PC-3 (cell line): ENCODE measurements around the gene BMPR1A. TPM values are rescaled to one million over a fixed set of nuclear protein-coding genes. Genes with fewer than 3 reads are reported as not detected.

Source experiments
- ATAC-seq: fragments of 200-7000 bp; cut with Tn5 transposase; 2 replicates; pipeline ENCODE4 v1.9.1; 2020; ENCODE audit warnings: mild to moderate bottlenecking, moderate library complexity
- BruUV-seq: library from RNA; stranded (reverse); fragments of 400-500 nt; replicated peaks from 2 replicates; lab custom pipeline; 2021; lab: Mats Ljungman, UMichigan
- CTCF ChIA-PET: fragments of 300-600 bp; sonication (Branson Sonifier 250); formaldehyde crosslinking; loops from one replicate; lab custom pipeline; 2022; ENCODE audit warnings: antibody characterized with exemption; lab: Charles Lee
- POLR2A ChIA-PET: fragments of 300-600 bp; sonication (Branson Sonifier 250); formaldehyde crosslinking; loops from one replicate; lab custom pipeline; 2022; ENCODE audit warnings: antibody characterized with exemption; ENCODE audit not compliant: unreplicated experiment; lab: Charles Lee
- DNase-seq: peaks from one replicate; pipeline ENCODE4 v3.0.0-alpha.2; 2015
- H2AFZ ChIP-seq: fragments of 300-600 bp; sonication (generic); 2 replicates; pipeline ENCODE4 v1.6.0; 2016; ENCODE audit warnings: antibody characterized with exemption, low read length
- H3F3A ChIP-seq: fragments of 300-600 bp; sonication (generic); one replicate; pipeline ENCODE4 v1.6.0; 2017; ENCODE audit warnings: antibody characterized with exemption, low read length, control low read depth, mild to moderate bottlenecking; ENCODE audit not compliant: unreplicated experiment
- H3K27ac ChIP-seq: fragments of 300-600 bp; sonication (generic); 2 replicates; pipeline ENCODE4 v1.5.1; 2016; ENCODE audit warnings: mild to moderate bottlenecking, low read length
- H3K27me3 ChIP-seq: fragments of 300-600 bp; sonication (generic); 2 replicates; pipeline ENCODE4 v1.6.1; 2016; ENCODE audit warnings: low read length, mixed read lengths
- H3K36me3 ChIP-seq: fragments of 300-600 bp; sonication (generic); 2 replicates; pipeline ENCODE4 v1.6.1; 2016; ENCODE audit warnings: low read depth, mixed run types, low read length, mixed read lengths
- H3K4me1 ChIP-seq: fragments of 300-600 bp; sonication (generic); 2 replicates; pipeline ENCODE4 v1.5.1; 2016; ENCODE audit warnings: low read length; ENCODE audit not compliant: insufficient read depth
- H3K4me2 ChIP-seq: fragments of 300-600 bp; sonication (generic); 2 replicates; pipeline ENCODE4 v1.6.0; 2016; ENCODE audit warnings: low read length
- H3K4me3 ChIP-seq: fragments of 300-600 bp; sonication (generic); 2 replicates; pipeline ENCODE4 v1.5.1; 2016; ENCODE audit warnings: mild to moderate bottlenecking, low read length, mixed read lengths
- H3K79me2 ChIP-seq: fragments of 300-600 bp; sonication (generic); 2 replicates; pipeline ENCODE4 v1.6.1; 2017; ENCODE audit warnings: low read length, mixed read lengths
- H3K9ac ChIP-seq: fragments of 300-600 bp; sonication (generic); 2 replicates; pipeline ENCODE4 v1.6.0; 2016; ENCODE audit warnings: mild to moderate bottlenecking, low read length
- H3K9me2 ChIP-seq: fragments of 300-600 bp; sonication (generic); replicated peaks from 2 replicates; pipeline ENCODE4 v1.6.1; 2016; ENCODE audit warnings: mixed run types, low read length, mixed read lengths
- H3K9me3 ChIP-seq: fragments of 300-600 bp; sonication (generic); 2 replicates; pipeline ENCODE4 v1.6.1; 2016; ENCODE audit warnings: low read length, mixed read lengths
- H4K20me1 ChIP-seq: fragments of 300-600 bp; sonication (generic); 2 replicates; pipeline ENCODE4 v1.6.1; 2016; ENCODE audit warnings: low read length, mixed read lengths
- EZH2 ChIP-seq: fragments of 300-600 bp; sonication (generic); IDR thresholded peaks from one replicate; pipeline ENCODE4 v1.6.1; 2017; ENCODE audit warnings: antibody characterized with exemption, mild to moderate bottlenecking, low read length; ENCODE audit not compliant: unreplicated experiment
- EZH2phosphoT487 ChIP-seq: fragments of 300-600 bp; sonication (generic); IDR thresholded peaks from 2 replicates; pipeline ENCODE4 v1.6.1; 2018; ENCODE audit warnings: mild to moderate bottlenecking, antibody characterized with exemption, low read length, borderline replicate concordance
- intact Hi-C: fragments of 100-400 bp; cut with micrococcal nuclease; formaldehyde crosslinking; loops from 2 replicates; pipeline ENCODE4 v1.9.0; 2023
- total RNA-seq: library from RNA; depleted of rRNA; stranded (reverse); fragments of >200 nt; gene quantifications from 2 replicates; pipeline ENCODE4 v1.2.3, GENCODE V29; 2014
- TF ChIP-seq, protein P1 (sequence below): fragments of 300-600 bp; sonication (generic); conservative IDR thresholded peaks from 2 replicates; pipeline ENCODE4 v1.5.1; 2017; ENCODE audit warnings: antibody characterized with exemption, low read depth, mild to moderate bottlenecking, low read length

Gene BMPR1A
- total RNA-seq, 1 experiment from 2014 or later = 14.5 TPM

DNA sequence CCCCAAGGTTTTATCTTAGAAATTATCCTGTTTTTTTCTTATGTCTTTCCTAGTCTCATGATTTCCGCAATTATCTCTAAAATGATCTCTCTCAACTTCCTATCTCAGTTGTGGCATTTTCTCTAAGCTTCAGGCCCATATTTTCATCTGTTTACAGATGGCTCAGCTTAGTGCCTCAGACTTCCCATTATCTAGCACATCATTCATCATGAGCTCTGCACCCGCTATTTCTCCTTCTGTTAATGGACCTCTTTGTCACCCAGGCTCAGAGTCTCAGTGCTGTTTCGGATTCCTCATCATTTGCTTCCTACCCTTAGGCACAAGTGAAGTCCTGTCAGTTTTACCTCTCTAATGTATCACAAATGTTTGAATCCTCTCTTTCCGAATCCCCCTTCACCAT lies 84.1 kb downstream of the BMPR1A start:
- intact Hi-C loops = no loop called here
- H2AFZ ChIP-seq = no peak overlapping the region
- no peaks in the 10 kb centered on the region for H3K27me3 ChIP-seq
- H3K4me2 ChIP-seq = no peak overlapping the region
- H3K9ac ChIP-seq = no peak overlapping the region
- H3F3A ChIP-seq = no peaks in the 10 kb centered on the region
- H3K4me3 ChIP-seq = no peak overlapping the region
- no peaks in the 10 kb centered on the region for H3K9me2 ChIP-seq
- H3K4me1 ChIP-seq = no peaks in the 10 kb centered on the region; the same call in 1 of the 2 replicates
- no peaks in the 10 kb centered on the region for H3K36me3 ChIP-seq
- H3K27ac ChIP-seq = no peak overlapping the region
- POLR2A ChIA-PET = interaction anchor here (0.5 kb wide), 1 partner anchor 23 kb away, joined by 3 read pairs; no protein-coding TSS in a partner anchor
- no peaks in the 10 kb centered on the region for H3K9me3 ChIP-seq
- CTCF ChIA-PET = no interaction called here
- TSS peak; percentile 7 for BruUV-seq
- no peaks in the 10 kb centered on the region for H3K79me2 ChIP-seq
- ATAC-seq (no peak), DNase-seq (no peak)
- no peak for TF ChIP-seq EZH2
- TF ChIP-seq EZH2phosphoT487 = no peak
- TF ChIP-seq, protein P1, sequence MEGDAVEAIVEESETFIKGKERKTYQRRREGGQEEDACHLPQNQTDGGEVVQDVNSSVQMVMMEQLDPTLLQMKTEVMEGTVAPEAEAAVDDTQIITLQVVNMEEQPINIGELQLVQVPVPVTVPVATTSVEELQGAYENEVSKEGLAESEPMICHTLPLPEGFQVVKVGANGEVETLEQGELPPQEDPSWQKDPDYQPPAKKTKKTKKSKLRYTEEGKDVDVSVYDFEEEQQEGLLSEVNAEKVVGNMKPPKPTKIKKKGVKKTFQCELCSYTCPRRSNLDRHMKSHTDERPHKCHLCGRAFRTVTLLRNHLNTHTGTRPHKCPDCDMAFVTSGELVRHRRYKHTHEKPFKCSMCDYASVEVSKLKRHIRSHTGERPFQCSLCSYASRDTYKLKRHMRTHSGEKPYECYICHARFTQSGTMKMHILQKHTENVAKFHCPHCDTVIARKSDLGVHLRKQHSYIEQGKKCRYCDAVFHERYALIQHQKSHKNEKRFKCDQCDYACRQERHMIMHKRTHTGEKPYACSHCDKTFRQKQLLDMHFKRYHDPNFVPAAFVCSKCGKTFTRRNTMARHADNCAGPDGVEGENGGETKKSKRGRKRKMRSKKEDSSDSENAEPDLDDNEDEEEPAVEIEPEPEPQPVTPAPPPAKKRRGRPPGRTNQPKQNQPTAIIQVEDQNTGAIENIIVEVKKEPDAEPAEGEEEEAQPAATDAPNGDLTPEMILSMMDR = no peak
- H4K20me1 ChIP-seq = no peaks in the 10 kb centered on the region

DNA sequence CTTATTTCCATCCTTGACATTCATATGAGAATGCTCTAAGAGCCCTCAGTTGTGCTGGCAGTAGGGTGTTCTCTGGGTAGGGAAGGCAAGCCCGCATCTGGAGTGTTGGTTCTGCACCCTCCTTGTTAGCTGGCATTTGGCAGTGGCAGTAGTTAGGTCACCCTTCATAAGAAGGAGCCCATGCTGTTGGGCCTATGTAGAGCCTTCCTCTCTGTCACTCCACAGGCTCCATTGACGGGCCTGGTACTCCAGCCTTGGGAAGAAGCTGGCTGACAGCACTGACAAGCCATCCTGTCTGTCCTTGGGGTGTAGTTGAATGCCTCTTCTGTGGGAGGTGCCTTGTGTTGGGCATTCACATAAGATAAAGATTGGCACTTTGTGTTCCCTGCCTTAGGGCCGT lies 89.7 kb downstream of the BMPR1A start:
- Histone ChIP-seq H3K27ac (no peak overlapping the region), H3K4me1 (peaks cover 11% of the 10 kb centered on the region; the same call in 1 of the 2 replicates), H3K9me2 (no peaks in the 10 kb centered on the region), H3F3A (no peaks in the 10 kb centered on the region), H3K9ac (no peak overlapping the region), H3K79me2 (no peaks in the 10 kb centered on the region), H3K9me3 (no peaks in the 10 kb centered on the region), H3K4me3 (no peak overlapping the region), H3K27me3 (no peaks in the 10 kb centered on the region), H4K20me1 (no peaks in the 10 kb centered on the region), H3K4me2 (no peak overlapping the region), H2AFZ (no peak overlapping the region), H3K36me3 (no peaks in the 10 kb centered on the region)
- no TSS peak for BruUV-seq
- ChIA-PET CTCF (no interaction called here), POLR2A (no interaction called here)
- TF ChIP-seq, protein P1 = no peak
- no peak for TF ChIP-seq EZH2phosphoT487
- no peak for TF ChIP-seq EZH2
- DNase-seq = no peak
- no peak for ATAC-seq
- intact Hi-C loops = no loop called here

DNA sequence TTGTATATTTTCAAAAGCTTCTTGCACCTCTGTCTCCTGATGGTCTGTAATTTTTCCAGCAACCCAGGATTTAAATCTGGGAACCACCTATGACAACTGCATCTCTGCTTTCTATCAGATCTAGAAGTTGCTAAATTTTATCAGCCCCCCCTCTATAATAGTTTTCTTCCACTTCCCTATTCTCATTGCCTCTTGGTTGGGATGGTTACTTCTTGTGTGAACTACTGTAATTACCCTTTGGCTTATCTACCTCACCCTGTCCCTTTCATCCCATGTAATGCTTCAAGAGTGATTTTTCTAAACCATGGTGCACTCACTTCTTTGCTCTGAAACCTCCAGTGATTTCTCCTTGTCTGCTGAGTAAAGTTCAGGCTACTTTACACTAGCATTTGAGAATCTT lies 92.3 kb downstream of the BMPR1A start:
- H3F3A ChIP-seq = no peaks in the 10 kb centered on the region
- no peak overlapping the region for H3K4me2 ChIP-seq
- intact Hi-C loops = loop anchor here (1.0 kb wide), 1 partner anchor 12 kb away; no protein-coding TSS in a partner anchor
- no peak overlapping the region for H2AFZ ChIP-seq
- H3K36me3 ChIP-seq = no peaks in the 10 kb centered on the region
- ATAC-seq (no peak), DNase-seq (no peak)
- H3K79me2 ChIP-seq = no peaks in the 10 kb centered on the region
- TF ChIP-seq EZH2phosphoT487 (no peak), EZH2 (no peak)
- TF ChIP-seq, protein P1 = no peak
- ChIA-PET POLR2A (no interaction called here), CTCF (no interaction called here)
- no peak overlapping the region for H3K4me3 ChIP-seq
- H4K20me1 ChIP-seq = no peaks in the 10 kb centered on the region
- BruUV-seq = no TSS peak
- no peaks in the 10 kb centered on the region for H3K27me3 ChIP-seq
- no peak overlapping the region for H3K9ac ChIP-seq
- H3K27ac ChIP-seq = no peak overlapping the region
- H3K9me2 ChIP-seq = no peaks in the 10 kb centered on the region
- H3K9me3 ChIP-seq = no peaks in the 10 kb centered on the region
- H3K4me1 ChIP-seq = peaks cover 18% of the 10 kb centered on the region
